SIG-M5 (cell line): ENCODE results near the gene E2F6.

Experiments used
- DNase-seq: peaks from one replicate; lab custom pipeline; 2025; lab: John Stamatoyannopoulos, UW

The E2F6 gene, protein sequence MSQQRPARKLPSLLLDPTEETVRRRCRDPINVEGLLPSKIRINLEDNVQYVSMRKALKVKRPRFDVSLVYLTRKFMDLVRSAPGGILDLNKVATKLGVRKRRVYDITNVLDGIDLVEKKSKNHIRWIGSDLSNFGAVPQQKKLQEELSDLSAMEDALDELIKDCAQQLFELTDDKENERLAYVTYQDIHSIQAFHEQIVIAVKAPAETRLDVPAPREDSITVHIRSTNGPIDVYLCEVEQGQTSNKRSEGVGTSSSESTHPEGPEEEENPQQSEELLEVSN

DNA sequence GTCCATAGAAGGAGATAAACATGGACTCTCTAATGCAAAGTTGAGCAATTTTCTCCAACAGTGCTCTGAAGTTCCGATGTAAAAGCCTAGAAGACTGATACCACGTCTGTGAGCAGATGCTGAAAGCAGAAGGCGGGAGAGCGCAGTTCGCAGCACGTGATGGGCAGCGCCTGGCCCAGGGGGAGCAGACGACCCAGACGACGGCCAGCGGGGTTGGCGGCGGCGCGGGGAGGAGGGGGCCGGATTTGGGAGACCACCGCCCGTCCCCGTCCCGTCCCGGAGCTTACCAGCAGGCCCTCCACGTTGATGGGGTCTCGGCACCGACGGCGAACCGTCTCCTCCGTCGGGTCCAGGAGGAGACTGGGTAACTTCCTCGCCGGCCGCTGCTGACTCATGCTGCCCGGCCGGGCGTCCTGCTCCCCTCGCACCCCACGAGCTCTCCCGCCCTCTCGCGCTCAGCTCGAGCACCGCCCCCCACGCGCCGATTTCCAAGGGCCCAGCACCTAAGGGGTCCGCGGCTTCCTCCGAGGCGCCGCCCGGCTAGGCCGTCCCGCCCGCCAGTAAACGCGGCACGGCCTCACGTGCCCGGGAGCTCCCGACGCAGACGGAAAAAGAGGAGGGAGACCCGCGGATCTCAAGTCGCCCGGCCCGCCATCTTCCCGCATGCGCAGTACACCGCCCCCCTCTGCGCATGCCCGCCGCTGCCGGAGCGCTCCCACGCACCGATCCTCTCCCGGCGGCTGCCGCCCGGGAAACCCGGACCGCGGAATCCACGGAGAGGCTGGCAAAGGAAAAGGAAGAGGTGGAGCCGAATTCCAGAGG is at the start of gene E2F6:
TSS of gene E2F6 (minus strand) at position 677 of the 822 bp plus-strand sequence. CDS start at position 395, 282 bp downstream.
- peak; percentile 35 for DNase-seq

DNA sequence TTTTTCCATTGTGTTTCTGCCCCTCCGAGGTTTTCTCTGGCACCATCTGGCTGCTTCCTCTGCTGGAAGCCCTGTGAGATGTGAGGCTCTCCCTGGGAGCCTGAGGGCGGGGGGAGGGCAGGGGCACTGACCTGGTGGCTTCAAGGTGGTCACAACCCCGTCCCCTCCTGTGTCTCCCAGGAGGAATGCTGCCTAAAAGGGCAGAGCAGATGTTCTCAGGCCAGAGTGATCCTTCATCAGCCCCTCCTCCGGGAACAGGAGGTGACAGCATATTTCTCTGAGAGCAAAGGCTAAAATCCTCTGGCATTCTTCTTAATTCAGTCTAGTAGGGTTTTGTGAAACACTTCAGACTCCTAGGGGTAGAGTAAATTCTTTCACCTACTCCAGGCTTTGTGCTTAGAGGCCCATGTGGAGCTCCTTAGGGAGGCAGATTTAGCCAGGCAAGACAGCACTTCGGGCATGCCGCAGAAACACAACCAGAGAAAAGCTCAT is 49.6 kb upstream of the E2F6 start:
- DNase-seq = no peak

DNA sequence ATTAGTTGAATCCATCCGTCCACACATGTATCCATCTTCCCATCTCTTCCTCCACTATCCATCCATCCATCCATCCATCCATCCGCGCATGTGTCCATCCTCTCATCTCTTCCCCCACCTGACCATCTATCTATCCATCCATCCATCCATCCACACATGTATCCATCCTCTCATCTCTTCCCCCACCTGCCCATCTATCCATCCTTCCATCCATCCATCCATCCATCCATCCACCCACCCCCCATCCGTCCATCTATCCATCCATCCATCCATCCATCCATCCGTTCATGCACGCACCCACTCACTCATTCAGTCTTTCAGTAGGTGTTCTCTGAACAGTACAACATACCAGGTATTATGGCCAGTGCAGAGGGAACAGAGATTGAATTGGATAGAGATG is 48.9 kb upstream of the E2F6 start:
- DNase-seq = no peak

DNA sequence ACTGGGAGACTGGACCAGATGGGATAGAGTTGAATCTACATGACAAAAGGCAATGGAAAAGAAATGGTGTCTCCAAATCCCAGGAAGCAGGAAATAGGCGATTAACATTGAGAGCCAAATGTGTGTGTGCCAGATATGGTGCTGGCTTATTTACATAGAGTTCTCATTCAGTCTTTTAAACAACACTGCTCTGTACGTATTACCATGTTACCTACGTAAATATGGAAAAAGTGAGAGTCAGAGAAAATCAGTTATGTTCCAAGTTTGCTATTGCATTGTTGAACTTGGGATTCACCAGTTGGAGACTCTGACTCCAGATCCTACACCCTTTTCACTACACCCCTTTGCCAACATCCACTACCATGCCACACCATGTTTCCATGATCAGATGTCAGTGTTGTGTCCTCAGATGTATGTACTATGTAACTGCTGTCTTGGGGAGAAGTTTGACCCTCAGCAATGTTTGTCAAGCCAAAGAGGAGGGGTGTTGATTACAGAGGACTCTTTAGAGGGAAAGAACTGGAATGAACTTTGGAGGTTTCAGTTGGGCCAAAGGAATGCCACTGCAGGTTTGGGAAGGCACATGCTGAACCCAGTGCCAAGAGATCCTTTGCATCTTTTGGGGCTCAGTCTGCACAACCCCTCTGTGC is 48.2 kb upstream of the E2F6 start:
- DNase-seq = no peak

DNA sequence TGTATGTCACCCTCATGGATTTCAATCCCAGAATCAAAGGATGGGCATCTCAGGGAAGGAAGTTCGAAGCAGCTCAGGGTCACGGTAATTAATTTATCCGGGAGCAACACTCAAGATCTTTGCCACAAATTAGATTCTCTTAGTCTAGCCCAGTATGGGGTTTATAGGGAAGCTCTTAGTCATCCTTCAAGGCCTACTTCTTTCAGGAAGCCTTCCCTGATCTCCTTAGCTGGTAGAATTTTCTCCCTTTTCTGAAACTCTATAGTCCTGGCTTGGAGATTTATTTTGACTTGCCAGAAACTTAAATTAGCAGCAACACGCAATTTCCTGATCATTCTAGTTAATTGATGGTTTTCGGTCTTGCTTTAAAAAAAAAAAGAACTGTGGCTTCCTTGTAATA is 47.4 kb upstream of the E2F6 start:
- DNase-seq = no peak

DNA sequence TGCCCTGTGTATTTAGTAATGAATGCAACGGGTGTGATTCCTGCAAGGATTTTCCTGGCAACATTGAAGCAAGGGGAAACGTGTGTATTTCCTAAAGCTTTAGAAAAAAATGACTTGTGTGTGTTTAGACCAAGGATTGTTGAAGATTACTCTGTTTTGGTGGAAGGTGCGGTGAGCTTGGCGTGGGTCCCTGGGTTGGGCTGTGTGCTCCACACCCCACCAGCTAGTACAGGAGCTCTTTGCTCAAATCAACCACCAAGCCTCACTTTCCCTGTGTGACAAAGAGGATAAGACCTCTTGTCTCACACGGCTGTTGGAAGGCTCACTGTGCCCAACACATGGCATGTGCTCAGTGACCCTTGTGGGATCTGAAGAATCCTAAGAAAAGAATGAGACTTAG is 46.5 kb upstream of the E2F6 start:
- DNase-seq = no peak

DNA sequence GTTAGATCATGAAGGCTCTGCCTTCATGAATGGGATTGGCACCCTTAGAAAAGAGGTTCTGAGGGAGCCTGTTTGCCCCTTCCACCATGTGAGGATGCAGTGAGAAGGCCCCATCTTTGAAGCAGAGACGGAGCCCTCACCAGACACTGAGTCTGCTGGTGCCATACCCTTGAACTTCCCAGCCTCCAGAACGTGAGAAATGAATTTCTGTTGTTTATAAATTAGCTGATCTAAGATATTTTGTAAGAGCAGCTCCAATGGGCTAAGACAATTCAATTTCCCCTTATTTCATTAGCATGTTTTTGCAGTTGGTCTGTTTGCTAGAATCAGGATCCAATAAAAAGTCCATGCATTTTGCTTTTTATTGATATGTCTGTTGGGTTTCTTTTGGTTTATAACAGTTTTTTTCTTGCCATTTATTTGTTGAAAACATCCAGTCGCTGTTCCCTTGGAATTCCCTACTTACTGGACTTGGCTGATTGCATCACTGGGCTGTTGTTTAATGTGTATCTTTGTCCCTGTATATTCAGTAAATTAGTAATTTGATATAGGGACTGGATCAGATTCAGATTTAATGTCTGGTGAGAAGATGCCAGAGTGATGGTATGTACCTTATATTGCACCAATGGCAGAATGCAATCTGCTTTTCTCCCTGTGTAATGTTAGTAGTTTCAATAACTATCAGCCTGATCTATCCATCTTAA is 43.8 kb upstream of the E2F6 start:
- DNase-seq = no peak

DNA sequence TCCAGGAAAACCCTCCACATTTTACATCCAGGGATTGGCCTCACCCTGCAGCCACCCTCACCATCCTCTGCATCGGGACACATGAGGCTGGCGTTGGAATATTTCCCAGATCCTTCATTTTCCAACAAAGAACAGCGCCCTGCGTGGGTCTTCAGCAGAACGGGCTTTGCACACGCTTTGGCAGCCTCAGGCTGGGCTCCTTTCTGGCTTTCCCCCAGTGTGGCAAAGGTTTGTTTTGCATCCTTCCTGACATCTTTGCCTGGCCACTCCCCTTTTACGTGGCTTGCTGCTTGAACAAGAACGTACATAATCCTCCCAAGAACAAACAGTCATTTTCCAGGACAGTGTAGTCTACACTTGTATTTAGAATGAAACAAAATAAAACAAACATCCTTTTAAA is 42.3 kb upstream of the E2F6 start:
- no peak for DNase-seq

DNA sequence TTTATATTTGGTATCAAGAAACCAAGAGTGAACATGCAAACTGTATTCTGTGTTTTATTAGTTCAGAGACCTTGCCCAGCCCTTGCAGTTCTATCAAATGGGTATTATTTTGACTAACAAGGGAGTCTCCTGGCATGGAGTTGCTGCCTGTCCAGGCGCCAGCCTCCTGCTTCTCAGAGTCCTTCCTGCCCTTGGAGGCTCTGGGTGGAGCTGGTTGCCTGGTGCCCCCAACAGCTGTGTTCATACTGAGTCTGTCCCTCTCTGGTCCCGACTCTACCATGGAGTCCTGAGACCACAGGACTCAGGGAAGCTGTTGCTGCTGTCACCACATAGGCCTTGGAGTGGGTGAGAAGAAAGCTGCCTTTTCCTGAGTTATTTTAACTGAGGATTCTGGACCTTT is 41.6 kb upstream of the E2F6 start:
- no peak for DNase-seq

DNA sequence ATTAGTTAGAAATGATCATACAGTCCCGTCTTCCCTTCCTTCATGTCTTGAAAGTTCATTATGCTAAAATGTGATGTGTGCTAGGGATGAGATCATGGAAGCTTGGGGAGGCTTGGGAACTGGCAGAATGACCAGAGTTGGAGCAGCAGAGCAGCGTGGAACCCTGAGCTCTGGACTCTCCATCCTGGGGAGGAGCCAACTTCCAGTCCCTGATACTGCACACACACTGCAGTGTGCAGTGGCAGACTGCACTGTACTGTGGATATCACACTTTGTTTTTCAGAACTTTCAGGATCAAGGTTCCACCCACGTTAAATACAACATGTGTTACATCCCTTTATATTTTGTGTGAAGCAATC is 40.6 kb upstream of the E2F6 start:
- DNase-seq = no peak

DNA sequence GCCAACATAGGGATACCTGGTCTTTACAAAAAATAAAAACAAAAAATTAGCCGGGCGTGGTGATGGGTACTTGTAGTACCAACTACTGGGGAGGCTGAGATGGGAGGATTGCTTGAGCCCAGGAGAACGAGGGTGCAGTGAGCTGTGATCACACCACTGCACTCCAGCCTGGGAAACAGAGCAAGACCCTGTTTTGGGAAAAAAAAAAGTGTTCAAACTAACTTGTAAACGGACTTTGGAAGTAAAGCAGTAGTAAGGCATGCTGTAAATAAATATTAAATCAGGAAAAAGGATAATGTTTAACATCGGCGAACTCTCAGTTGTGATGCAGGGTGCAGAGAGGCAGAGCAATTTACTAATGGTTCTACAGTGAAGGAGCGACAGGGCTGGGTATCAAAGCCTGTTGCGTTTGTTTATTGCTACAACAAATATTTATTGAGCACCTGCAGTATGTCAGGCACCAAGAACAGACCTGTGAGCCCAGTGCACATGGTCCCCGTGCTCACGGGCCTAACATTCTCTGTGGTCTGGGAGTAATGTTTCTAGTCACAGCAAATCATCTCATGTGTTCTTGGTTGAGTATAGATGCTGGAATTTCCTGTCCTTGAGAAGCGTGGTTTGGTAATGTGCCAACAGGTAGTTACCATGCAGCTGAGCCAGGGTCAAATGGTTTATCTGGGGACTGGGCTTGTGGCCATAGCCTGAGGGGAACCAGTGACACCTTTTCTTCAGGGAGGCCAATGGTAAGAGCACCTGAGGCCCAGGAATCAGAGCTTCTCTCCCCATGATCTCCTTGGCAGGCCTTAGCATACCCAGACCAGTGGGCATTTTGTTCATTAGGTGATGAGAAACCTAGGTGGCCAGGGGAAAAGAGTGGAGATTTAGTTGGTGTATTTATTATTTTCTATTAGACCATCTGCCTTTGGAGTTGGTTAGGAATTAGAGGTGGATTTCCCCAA is 40.0 kb upstream of the E2F6 start:
- no peak for DNase-seq

DNA sequence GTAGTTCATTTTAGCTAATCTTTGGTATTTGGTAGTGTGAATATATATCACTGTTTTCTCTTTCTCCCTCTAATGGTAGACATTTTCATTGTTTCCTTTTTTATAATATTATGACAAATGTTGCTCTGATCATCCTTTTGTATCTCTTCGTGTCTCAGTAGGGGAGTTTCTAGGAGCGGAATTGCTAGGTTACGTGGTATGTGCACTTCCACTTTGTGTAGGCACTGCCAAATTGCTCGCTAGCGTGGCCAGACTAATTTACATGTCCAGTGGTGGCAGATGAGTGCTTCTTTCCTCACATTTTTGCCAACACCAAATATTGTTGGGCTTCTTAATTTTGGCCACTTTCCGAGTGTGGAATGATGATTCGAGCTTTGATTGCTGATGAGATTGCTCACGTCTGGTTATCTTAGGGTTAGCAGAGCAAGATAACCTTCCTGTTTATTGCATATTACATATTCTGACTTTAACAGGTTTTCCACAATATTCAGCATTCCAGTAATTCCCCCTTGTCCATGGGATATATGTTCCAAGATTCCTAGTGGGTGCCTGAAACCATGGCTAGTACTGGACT is 37.5 kb upstream of the E2F6 start:
- no peak for DNase-seq

DNA sequence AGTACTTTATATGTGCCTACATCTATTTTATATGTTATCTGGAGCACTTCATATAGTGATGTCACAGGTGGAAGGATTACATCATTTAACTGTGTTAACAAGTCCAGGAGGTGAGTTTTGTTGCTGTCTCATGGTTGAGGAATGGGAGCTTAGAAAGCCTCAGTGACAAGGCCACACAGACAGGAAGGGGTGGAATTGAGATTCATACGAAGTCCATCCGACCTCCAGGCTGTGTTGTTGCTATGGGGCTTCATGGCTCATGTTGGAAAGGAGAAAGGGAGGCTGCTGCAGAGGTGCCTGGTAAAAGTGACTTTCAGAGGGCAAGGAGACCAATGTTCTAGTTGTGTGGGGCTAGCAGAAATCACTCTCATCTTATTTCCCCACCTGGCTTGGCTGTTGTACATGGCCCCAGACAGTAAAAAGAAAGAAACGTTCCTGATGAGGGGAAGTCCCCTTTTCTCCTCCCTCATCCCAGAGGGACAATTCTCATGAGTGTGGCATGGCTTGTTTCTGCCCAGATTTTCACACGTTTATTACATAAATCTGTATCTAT is 36.9 kb upstream of the E2F6 start:
- DNase-seq = no peak

DNA sequence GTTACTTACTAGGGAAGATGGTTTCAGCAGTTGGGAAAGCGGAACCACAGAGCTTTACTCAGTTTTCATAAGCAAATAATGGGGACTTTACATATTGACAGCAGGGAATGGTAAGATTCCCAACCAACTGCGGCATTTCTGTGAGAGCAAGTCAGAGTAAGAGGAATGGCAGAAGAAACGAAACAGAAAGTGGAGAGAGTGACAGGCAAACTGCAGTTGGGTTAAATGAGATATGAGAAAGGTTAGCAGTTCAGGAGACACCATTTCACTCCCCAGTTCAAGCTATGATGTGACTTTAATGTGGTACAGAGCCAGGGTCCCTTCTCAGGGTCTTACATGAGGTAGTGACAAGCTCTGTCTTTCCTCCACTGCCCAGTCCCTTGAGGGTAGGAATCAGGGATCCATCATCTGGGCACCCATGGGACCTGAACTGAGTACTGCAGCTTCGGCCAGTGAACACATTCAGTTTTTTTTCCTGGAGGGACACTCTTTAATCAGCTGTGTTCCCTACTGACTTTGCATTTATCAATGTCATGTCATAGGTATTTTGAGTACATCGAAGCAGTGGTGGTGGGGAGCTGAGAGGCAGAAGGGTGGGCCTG is 34.8 kb upstream of the E2F6 start:
- no peak for DNase-seq

DNA sequence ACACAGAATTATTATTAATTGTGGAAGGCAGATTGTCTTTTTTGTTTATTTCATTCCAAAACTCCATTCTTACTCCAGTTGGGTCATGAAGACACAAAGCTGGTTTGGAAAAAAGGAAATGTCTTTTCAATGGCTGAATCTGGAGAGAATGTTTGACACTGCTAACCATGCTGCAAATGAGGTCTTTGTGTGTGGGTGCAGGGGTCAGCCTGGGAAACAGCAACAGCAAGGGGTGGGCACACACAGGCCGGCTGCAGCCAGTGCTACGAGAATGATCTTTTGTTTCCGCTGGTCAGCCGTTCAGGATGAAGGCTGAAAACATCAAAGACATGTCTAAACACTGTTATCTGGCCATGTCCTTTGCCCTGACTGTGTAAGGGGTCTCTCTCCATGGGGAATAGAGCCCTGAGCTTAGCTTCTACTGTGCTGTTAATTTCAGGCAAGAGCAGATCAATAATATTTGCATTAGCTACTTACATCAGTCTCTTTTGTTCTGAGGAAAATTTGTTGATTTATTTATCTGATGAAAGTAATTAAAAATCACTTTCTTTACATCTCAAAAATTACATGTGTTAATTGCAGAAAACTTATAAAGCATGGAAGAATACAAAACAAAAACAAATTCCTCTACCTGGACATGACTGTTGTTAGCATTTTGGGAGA is 33.3 kb upstream of the E2F6 start:
- DNase-seq = no peak

DNA sequence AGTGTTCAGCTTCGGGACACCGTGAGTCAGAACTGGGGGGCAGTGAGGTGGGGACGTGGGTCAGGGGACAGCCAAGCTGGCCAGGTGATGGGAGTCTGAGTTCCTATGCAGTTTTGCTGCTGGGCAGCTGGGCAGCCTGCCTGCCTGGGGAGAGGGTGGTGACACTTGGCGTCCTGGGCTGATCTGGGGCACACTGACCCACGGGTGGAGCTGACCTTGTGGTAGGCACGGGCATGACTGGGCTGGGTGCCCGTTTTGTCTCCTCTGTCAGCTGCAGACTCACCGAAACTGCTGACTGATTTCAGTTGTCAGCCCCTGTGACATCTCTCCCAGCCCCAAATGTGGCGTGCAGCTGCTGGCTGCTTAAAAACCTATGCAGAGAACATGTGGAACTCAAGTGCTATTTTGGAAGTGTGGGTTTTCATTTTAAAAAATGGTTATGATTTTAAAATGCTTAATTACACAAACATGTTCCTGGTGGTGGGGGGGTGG is 32.6 kb upstream of the E2F6 start:
- no peak for DNase-seq

DNA sequence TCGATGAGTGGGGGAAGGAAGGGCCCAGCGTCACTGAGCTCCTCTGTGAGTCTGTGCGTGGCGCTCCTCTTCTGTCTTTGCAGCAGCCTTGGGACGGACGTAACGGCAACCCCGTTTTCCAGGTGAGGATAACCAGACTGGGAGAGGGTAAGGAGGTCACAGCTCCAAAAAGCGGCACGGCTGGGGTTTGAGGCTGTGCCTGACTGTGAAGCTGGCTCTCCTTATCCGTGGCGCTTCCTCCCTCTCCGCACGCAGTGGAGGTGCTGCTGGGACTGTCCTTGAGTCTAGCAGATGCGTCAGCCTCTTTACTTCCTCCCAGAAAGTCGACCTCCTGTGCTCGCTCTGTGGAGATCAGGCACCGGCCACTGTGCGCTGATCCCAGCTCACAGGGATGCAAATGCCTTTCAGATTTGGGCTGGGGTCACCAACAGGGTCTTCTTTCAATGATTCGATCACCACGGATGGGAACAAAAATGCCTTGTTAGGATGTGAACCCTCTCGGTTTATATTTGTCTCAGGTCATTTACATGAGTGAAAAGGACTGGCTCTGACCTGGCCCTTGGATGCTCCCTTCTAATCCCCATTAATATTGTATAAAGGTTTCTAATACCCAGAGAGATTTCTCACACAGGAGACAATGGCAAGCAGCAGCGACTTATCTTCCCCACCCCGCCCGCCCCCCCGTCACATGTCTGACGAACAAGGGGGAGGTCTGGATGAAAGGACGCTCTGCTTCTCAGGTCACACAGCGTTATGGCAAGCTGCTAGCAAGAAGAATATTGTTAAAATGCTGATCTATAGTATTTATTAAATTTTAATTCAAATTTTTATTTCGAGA is 30.1 kb upstream of the E2F6 start:
- no peak for DNase-seq

DNA sequence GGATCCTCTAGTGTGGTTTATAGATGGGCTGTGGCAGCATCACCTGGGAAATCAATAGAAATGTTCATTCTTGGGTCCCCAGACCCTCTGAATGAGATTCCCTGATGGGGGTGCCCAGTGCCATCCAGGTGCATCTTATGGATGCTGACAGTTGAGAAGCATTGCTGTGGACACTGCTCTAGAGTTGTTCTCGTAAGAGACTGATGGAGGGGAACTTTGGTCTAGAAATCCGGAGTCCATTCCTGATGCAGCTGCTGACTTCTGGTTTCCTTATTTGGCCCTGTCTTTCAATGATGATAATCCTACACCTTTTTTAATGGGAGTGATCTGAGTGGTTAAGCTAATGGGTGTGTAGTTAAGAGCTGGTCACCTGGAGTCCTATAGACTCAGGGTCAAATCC is 28.3 kb upstream of the E2F6 start:
- no peak for DNase-seq
